ENCODE measurements around the gene FMO1. TPM values are rescaled to one million over a fixed set of nuclear protein-coding genes. Genes with fewer than 3 reads are reported as not detected.

Gene FMO1
- total RNA-seq, 1 donor from 2014 or later = not detected

DNA sequence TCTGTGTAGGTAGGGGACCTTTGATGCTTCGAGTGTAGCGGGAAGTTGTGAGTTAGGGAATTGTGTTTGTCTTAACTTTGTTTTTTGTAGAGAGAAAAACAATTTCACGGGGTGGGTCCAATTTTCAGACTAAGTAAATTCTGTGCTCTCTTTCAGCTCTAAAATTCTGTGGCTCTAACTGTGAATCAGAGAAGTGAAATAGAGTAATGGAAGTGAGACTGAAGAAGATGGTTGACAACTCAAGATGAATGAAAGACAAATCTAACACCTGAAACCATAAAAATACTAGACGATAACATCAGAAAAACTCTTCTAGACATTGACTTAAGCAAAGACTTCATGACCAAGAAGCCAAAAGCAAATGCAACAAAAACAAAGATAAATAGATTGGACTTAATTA lies 4.4 kb upstream of the FMO1 start:
- no peak for DNase-seq

DNA sequence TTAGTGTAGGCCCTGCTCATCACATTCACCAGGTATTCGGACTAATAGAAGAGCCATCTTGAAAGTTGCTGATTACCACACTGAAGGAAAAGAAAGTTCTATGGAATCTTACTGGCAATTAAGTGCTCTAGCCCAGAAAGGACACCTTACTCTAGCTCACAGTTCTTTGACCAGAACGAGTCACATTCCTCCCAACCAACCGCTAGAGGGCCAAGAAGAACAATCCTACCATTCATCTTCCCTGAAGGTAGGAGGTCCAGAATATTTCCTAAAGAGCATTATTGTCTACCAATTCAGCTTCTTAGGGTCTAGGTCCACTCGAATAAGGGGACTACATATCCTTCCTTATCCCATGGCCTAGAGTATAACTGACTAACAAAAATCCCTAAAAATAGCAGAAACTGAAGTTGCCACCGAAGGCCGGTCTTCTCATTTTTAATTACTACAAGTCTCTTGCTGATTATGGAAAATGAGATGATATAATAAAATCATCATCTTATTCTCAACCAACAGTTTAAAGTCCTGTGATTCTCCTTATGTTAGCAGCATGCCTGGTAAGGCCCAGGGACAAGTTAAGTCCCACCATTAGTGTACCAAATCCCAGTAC lies 2.7 kb upstream of the FMO1 start:
- peak; percentile 63 for DNase-seq

DNA sequence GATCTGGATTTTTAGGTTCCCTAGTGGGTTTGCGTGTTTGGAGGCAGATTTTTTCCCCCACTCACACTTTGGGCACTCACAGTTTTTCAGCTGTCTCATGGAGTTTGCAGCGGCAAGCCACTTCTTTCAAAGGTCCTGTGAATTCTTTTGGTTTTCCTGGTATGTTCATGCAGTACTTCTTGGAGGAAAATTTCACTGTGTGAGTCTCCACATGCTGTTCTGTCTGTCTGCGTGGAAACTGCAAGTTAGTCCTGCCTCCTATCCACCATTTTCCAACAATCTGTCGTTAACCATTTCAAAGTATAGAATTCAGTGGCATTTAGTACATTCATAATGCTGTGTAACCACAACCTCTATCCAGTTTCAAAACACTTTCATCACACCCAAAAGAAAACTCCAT lies 793 bp upstream of the FMO1 start:
- no peak for DNase-seq

DNA sequence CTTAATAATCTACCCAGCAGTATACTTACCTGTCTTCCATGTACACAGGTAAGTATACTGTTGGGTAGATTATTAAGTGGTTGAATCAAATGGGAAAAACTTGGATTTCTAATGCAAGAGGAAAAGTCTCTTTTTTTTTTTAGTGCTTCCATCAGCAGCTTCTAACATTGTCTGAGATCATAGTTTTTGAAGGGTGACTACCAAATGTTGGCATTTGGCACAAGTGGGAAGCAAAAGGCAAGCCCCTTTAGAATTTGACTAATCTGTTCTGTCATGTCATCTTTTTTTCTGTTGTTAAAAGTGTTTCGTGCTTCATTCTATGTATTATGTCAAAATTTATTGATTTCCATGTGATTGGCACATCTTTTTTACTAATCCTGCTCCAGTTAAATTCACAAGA lies 547 bp downstream of the FMO1 start:
- no peak for DNase-seq

DNA sequence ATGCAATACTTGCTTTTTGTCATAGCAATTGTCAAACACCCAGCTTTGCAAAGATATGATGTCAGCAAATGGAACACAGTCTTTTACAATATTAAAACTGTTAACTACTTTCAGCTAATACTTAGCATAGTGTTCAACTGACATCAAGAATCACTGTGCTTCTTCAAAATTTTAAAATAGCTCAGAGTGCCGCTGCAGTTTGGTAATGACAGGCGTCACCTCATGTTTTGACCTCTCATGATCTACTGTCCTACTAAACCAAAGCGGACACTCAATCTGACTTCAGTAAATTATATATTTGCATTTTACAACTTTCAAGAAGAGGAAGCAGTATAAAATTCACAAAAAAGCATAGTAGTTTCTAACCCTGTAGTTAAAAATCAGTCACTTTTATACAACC lies 2.0 kb downstream of the FMO1 start:
- DNase-seq = no peak

DNA sequence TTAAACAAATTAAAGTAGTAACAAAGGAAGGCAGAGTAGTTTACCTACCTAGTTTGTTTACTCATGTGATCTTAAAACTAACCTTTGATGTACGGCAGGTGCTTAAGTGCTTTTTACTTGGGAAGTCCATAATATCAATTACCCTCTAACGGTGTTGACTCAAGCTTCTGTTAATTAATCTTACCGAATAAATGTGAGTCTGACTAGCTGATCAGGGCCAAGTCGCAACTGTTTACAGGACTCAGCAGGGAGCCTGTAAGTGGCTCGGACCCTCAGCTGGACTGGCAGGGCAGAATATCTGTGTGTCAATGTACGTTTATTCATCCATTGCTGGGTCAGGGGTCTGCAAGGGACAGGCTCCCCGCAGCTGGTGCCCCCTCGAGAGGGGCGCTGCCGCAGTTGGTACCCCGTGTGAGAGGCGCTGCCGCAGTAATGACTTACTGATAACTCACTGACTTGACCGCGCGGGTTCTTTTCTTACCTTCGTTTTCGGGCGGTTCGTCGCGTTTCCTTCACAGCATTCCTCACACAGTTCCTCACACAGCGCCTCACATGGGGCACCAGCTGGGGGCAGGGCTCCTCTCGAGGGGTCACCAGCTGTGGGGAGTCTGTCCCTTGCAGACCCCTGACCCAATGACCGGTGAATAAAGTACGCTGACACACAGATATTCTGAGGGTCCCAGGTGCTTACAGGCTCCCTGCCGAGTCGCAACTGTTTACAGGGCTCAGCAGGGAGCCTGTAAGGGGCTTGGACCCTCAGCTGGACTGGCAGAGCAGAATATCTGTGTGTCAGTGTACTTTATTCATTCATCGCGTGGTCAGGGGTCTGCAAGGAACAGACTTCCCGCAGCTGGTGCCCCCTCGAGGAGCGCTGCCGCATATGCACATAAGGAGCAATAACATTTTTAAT lies 3.0 kb downstream of the FMO1 start:
- peak; percentile 51 for DNase-seq

DNA sequence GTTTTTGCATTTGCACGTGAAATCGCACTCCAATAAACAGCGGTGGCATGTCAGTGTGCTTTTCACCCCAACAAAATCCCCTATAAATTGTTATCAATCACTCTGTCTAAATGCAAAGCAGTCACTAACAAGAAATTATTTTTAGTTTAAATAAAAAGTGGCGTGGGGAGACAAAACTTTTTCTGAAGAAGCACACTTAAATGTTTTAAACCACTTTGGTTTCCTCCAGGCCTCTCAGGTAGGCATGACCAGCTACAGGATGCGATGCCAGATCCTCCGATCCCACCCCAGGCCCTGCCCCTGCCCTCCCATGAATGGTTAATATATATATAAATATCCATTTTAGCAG lies 3.6 kb downstream of the FMO1 start:
- DNase-seq = no peak

DNA sequence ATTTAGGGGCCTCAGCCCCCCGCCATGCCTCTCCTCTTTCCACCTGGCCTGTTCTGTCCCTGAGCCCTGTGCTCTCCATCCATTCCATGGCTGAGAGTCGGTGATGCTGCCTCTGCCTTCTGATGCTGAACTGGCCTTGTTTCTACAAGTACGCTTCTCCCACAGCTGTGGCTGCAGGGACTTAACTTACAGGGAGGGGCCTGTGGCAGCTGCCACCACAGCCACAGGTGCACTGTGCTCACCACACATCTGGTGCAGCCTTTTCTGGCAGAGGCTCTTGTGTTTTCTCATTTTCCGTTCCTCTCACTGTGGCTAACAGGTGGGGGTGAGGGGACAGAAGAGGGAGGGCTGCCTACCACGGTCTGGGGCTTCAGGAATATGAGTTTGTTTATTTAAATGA lies 4.2 kb downstream of the FMO1 start:
- no peak for DNase-seq

DNA sequence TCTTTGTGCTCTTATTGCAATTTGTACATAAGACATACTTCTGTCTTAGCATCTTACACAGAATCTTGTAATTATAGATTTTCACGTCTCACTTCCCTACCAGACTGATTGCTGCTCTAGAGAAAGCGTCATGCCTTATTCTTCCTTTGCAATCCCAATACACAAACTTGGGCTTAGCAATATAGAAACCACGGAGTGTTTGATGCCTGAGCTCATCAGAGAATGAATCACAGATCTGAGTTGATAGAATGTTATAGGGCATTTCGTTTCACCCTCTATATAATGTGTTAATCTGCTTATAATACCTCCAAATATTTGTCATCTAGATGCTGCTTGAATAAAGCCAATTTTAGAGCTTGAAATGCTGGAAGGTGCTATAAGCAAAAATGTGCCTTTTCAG lies 6.6 kb downstream of the FMO1 start:
- DNase-seq = no peak

DNA sequence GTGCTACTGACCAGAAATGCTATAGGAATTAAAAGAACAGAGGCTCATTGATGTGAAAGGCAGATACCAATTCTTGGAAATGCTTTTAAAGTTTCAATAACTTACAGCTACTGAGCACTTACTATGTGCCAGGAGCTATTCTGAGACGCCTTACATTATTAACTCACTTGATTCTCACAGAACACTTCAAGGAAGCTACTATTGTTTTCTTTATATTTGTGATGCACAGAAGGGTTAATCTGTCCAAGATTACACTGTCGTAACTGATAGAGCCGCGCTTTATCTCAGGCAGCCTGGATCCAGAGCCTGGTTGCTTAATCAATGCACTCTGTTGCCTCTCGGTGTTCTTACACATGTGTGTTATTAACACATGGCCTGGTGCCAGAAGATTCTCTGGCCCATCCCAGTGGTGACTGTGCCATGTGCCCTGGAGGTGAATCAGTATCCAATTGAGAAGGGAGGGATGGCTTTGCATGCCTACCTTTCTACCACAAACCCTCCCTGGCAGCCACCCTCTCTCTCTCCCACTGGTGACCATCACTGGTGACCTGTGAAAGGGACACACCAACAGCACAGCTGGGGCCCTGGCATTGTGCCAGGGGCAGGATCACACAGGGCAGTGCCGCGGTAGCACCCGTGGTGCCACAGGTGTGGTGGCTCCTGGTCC lies 8.8 kb downstream of the FMO1 start:
- DNase-seq = no peak

DNA sequence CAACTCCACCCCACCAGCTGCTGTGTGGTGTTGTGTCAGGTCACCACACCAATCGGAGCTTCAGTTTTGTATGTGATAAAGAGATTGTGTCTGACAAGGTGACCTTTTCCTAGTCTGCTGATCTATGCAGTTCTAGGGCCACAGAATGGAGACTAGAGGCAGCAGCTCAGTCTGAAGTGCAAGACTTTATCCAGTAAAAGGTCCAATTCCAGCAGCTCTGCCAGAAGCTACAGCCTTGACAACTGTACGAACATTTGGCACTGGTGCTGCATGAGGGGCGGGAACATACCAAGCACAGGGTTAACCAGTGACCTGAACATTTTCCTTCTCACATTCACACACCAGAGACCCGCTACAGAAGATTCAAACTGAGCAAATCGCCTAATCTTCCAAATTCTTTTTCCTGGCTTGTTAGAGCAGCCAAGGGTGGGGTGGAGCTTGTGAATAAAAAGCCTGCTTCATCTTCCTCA lies 9.3 kb downstream of the FMO1 start:
- no peak for DNase-seq

DNA sequence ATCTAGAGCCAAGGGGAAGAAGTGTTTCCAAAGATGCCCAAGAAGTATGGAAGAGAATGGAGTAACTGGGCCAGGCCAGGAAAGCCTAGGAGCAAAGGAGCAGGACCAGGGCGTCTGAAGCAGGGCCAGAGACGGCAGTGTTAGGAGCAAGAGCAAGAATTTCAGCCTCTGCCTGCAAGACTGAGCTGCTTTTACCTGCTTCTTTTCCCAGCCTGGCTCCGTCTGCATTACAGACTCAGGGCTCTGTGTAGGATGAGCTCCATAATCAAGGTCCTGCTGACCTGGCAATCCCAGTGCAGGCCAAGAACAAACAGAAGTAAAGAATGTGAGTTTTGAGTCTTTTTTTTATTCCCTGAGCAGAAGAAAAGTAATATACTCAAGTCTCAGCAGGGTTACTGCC lies 10.1 kb downstream of the FMO1 start:
- no peak for DNase-seq

DNA sequence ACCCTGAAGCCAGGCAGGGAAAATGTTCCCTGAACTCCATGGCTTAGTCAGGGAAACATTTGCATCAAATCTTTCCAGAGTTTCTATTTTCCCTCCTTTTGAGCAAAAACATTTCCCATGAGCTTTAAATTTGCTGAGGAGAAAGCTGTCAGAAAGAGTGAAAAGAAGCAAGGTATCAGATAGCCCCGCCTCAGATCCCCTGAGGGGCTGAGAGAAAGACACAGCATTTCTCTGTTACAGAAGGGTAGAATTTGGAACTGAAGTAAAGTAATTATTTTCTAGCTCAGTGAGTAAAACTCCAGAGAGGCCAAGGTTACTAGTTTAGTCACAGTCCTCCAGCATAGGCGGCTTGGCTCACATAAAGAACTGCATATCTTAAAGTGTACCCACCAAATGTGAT lies 10.6 kb downstream of the FMO1 start:
- no peak for DNase-seq

DNA sequence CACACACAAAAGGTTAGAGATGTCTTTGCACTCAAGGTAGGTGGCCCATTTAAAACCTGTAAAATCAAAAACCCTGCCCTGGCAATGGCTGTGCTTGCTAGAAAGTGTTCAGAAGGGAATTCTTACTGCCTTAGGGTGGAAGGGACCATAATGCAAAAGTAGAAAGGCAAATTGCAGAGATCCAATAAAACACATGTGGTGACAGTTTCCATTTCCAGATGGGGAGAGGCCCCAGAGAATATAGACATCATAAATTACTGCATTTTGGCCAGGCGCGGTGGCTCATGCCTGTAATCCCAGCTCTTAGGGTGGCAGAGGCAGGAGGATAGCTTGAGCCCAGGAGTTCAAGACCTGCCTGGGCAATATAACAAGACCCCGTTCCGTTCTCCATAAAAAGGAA lies 13.0 kb downstream of the FMO1 start:
- no peak for DNase-seq

DNA sequence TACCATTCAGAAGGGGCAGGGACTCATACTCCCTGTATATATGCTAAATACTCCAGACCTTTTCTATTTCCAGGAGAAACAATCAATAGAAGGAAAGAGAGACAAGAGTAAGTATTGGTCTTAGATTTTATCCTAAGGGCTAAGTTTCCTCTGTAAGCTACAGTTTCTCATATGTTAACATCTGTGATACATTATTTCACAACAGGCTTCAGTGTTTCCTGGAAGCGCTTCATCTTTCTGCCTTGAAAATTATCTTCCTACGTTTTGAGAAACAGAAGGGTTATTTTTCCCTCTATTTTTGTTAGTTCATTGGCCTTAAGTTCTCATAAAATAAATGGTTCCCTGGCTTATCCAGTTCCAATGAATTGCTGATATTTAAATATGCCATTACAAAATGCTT lies 15.6 kb downstream of the FMO1 start:
- no peak for DNase-seq

DNA sequence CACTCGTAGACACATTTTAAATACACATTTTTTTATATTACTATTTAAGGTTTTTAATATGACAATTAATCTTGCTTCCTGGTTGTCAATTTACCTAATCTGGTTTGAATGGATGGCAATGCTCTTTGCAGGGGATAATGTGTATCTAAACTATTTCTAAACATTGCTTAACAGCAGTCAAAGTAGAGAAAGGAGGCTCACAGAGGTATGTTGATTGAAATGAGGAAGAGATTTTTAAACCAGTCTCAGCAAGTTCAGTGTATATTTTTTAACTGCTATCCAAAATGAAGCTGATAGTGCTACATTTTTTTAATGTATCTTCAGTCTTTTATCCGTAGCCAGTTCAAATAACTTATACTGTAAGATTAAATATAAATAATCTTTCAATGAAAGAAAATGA lies 17.4 kb downstream of the FMO1 start:
- no peak for DNase-seq

DNA sequence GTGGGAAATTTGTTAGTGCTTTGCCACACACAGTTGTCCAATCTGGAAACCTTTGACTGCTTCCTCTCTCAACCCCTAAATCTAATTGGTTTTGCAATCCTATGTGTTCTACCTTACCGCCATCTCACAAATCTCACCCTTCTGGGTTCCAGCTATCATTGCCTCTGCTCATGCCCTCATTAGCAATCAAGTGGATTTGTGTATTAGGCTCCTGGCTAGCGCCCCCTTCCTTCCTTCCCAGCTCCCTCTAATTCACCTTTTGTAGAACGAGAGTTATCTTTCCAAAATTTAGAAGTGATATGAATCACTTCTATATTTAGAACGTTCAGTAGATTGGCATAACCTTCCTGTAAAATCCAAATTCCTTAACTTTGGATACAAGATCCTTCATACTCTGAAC lies 18.6 kb downstream of the FMO1 start:
- DNase-seq = no peak

DNA sequence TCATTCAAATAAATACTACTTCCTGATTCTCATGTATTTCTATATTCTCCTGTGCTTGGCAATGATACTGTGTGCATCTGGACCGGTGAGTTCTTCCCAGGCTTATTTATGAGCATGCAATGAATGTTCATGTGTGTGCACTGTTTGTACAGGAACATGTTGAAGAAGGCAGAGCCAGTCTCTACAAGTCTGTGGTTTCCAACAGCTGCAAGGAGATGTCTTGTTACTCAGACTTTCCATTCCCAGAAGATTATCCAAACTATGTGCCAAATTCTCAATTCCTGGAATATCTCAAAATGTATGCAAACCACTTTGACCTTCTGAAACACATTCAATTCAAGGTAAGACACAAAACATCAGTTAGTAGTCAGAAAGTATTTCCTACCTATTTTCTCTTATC lies 19.1 kb downstream of the FMO1 start:
- no peak for DNase-seq

DNA sequence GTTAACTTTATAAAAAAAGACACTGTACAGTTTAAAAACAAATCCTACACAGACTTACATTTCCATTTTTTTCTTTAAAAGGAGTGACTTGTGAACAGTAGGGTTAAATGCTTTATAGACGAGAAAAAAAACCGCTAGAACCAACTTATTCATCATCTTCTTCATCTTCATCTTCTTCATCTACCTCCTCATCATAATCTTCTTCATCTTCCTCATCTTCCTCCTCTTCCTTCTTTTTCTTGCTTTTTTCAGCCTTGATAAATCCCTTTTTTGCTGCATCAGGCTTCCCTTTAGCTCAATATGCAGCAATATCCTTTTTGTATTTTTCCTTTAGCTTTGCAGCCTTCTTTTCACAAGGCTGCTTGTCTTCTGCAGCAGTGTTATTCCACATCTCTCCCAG lies 22.5 kb downstream of the FMO1 start:
- DNase-seq = no peak

DNA sequence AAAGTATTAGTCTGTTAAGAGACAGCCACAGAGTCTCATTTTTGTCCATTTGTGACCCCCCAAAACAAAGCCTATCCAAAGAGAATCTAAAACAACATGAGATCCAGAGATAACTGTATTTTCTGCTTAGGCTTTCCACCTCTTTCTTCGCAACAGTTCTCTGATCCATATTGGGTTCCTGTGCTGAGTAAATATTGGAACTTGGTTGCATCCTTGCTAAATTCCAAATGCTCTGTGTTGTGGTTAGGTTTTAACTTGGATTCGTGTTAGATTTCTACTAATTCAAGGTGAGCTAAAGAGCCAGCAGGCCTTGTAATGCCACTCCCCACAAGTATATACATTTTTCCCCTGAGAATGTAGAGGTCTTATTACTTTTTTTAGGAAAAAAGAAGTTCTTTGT lies 29.2 kb downstream of the FMO1 start:
- DNase-seq = no peak

DNA sequence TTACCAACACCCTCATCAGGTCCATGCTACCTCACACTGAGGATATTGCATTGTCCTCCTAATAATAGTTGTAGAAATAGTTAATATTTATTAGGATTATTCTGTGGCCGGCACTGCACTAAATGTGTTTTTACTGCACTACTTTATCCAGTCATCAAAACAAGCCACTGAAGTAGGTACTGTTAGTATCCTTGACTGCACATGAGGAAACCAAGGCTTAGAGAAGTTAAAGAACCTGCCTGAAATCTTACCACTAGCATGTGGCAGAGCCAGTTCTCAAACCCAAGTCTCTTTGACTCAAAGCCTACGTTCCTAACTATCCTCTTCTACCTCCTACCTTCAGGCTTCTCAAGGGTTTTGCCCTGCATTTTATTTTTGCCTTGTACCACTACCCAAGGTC lies 30.9 kb downstream of the FMO1 start:
- no peak for DNase-seq

DNA sequence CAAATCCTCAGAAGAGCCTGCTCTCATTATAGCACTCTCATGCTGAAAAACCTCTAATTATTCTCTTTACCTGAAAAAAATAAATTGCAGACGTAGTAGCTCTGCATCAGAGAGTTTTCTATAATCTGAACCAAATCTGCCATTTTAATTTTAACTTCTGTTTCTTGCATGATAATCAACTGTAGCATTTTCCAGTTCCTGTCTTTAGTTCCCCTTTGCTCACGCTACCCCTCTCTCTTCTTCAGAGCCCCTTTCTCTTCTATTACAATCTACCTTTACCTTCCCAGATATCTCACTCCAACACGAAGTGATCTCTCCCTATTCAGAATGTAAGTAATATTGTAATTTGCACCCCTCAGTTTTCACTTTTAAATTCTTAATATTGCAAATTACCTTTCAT lies 31.4 kb downstream of the FMO1 start:
- no peak for DNase-seq

DNA sequence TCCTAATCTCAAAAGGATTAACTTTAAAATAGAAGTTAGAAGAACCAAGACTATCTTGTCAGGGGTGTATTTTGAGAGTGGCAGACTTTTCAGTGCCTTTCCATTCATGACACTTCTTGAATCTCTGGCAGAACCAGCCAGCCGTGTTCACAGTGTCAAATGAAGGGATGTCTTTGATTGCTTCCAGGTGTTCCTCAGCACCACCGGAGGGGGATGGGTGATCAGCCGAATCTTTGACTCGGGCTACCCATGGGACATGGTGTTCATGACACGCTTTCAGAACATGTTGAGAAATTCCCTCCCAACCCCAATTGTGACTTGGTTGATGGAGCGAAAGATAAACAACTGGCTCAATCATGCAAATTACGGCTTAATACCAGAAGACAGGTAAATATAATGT lies 32.3 kb downstream of the FMO1 start:
- no peak for DNase-seq
